Measurements from ENCODE around the gene KRT7.

GRCh38 chr12:52191841-52192791 is 40.9 kb upstream of the KRT7 start, which contains the start of gene KRT80:
- TF ChIP-seq CTCF (IDR thresholded peaks at IDR 0.05; ENCODE audit: insufficient read depth, low read length, poor library complexity, severe bottlenecking) (no peak), EZH2phosphoT487 (conservative IDR thresholded peaks at IDR 0.05; ENCODE audit: low read length) (no peak)
